Coronary artery (tissue), 2 donors: ENCODE results near the gene FHAD1.
"Not testable (repeated sequence)": the region's sequence is repeated elsewhere in the genome, so short reads cannot be mapped to it uniquely, and the experiment has no call there.

Source experiments
- DNase-seq: peaks from one replicate; pipeline ENCODE4 v3.0.0-alpha.2; 2017; ENCODE audit warnings: low spot score
- H3K27ac ChIP-seq, 2 donors: fragments of 200-600 bp; sonication (generic); one replicate each; pipeline ENCODE4 v1.5.1; 2016 to 2019
- H3K4me3 ChIP-seq: fragments of 200-600 bp; sonication (generic); 2 replicates; pipeline ENCODE4 v1.5.1; 2016; ENCODE audit warnings: mild to moderate bottlenecking, moderate library complexity
- TF ChIP-seq, protein P1 (sequence below): fragments of 200-600 bp; sonication (generic); IDR thresholded peaks from one replicate; pipeline ENCODE4 v1.5.1; 2019; ENCODE audit warnings: antibody characterized with exemption

The FHAD1 gene

DNA sequence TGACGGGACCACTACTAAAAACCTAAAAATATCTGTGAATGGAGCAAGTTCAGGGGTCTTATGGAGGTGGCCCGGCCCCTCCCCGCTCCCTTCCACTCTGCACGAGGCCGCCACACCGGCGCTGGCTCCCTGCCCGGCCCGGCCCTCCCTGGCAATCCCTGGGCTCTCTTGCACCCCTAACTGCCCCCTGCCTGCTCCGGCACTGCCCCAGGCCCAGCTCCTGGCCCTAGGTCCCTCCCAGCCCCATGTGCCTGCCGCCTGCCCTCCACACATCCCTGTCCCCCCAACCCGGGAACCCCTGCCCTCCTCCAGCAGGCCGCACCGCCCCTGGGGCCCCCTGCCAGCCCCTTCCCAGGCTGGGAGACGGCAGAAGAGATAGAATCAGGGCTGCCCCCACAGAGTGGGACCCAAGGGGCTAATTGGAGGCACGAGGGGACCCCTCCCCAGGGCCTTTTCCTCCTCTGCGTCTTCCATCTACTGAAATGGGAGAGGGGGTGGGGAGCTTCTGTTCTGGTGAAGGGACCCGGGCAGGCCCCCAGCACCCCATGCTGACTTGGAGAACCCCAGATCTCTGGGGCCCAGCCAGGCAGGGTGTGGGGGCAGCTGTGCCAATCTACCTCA, 181.9 kb downstream of the FHAD1 start:
- TF ChIP-seq, protein P1, sequence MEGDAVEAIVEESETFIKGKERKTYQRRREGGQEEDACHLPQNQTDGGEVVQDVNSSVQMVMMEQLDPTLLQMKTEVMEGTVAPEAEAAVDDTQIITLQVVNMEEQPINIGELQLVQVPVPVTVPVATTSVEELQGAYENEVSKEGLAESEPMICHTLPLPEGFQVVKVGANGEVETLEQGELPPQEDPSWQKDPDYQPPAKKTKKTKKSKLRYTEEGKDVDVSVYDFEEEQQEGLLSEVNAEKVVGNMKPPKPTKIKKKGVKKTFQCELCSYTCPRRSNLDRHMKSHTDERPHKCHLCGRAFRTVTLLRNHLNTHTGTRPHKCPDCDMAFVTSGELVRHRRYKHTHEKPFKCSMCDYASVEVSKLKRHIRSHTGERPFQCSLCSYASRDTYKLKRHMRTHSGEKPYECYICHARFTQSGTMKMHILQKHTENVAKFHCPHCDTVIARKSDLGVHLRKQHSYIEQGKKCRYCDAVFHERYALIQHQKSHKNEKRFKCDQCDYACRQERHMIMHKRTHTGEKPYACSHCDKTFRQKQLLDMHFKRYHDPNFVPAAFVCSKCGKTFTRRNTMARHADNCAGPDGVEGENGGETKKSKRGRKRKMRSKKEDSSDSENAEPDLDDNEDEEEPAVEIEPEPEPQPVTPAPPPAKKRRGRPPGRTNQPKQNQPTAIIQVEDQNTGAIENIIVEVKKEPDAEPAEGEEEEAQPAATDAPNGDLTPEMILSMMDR = no peak
- no peak overlapping the region for H3K27ac ChIP-seq
- no peak overlapping the region for H3K4me3 ChIP-seq
- no peak for DNase-seq

DNA sequence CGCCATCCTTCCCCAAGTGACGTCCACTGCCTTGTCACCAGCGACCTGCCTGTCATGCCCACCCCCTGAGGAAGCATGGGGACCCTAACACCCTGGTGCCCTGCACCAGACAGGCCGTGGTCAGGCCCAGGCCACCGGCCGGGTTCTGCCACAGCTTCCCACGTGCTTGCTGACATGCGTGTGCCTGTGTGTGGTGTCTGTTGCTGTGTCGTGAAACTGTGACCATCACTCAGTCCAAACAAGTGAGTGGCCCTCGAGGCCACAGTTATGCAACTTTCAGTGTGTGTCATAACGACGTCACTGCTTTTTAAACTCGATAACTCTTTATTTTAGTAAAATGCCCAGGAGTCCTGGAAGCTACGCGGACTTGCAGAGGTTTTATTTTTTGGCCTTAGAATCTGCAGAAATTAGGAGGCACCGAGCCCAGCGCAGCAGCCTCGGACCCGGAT, 182.7 kb downstream of the FHAD1 start:
- H3K27ac ChIP-seq = no peak overlapping the region

DNA sequence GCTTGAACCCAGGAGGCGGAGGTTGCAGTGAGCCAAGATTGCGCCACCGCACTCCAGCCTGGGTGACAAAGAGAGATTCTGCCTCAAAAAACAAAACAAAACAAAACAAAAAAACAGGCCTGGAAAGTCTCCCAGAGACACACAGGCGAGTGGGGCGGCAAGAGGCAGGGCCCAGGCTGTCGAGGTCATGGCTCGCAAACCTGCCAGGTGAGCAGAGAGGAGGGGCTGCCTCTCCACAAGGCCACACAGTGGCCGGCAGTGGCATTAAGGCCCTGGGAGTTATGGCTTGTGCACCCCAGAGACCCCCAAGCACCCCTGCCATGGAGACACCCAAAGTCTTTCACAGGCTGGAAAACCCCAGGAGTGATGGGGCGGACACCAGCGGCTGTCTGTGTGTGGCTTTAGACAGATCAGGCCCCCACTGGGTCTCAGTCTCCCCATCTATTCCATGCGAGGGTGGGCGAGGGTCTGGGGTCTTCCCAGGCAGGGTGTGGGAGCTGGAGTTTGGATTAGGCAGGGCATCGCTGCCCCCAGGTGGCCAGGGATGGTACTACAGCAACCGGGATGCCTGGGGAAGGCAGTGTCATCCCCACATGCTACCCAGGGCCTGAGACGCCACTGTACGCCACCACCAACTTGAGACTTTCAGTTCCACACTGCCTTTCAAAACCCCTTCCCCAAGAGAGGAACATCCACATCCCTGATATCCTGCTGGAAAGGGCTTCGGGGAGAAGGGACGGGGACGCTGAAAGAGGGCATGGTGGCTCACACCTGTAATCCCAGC, 184.0 kb downstream of the FHAD1 start:
- no peak for DNase-seq
- TF ChIP-seq, protein P1 = peak; percentile 98
- H3K4me3 ChIP-seq = no peak overlapping the region
- H3K27ac ChIP-seq = no peak overlapping the region

More for the DNA sequence above, 182.7 kb downstream of the FHAD1 start:
- DNase-seq = no peak
- H3K4me3 ChIP-seq = no peak overlapping the region
- TF ChIP-seq, protein P1 = no peak

DNA sequence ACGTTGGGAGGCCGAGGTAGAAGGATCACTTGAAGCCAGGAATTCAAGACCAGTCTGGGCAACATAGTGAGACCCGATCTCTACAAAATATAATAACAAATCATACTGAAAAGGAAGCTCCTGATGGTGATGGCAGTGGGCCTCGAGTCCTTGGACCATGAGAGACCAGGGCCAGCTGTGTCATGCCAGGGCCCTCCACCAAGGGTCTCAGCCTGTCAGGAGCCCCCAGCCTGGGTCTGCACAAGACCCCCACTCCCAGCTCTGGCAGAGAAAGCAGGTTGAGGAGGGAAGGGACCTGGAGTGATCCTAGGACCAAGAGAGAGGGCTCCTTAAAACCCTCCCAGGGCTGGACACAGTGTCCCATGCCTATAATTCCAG, 184.5 kb downstream of the FHAD1 start:
- Histone ChIP-seq H3K27ac (no peak overlapping the region), H3K4me3 (no peak overlapping the region)
- no peak for DNase-seq
- TF ChIP-seq, protein P1 = no peak

DNA sequence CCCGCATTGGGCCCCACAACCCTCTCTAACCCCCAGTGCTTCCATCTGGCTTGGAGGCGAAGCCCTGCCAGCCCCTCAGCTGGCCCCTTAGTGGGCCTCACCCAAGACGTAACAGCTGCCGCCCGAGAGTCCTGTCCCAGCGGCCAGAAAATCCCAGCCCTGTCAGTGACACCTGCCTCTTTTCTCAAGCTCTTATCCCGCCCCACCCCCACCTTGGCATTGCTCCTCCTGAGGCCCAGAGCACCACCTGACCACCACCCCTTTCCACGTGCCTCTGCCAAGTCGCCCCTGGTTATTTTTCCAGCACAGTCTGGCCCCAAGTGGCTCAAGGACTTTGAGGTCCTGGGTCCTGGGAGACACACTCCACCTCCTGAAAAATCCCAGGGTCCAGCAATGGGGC, 185.3 kb downstream of the FHAD1 start:
- Histone ChIP-seq H3K27ac (no peak overlapping the region), H3K4me3 (no peak overlapping the region)
- TF ChIP-seq, protein P1 = no peak
- DNase-seq = no peak

DNA sequence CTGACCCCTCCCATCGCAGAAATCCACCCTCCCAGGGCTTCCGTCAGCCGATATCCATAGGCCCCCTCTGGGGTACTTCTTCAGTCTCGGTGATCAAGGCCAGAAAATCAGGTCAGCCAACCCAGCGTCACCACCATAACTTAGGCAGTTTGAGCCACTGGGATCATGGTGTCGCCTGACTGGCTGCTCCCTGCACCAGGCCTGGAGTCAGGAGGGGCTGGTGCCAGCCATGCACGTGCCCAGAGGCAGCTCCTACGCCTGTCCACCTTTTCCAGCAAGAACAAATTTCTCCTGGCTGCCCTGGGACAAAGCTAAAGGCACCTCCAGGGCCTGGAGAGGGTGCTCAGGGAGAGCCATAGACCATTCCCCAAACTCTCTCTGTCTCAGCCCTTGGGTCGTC, 186.4 kb downstream of the FHAD1 start:
- TF ChIP-seq, protein P1 = no peak
- DNase-seq = no peak
- Histone ChIP-seq H3K4me3 (no peak overlapping the region), H3K27ac (no peak overlapping the region)

DNA sequence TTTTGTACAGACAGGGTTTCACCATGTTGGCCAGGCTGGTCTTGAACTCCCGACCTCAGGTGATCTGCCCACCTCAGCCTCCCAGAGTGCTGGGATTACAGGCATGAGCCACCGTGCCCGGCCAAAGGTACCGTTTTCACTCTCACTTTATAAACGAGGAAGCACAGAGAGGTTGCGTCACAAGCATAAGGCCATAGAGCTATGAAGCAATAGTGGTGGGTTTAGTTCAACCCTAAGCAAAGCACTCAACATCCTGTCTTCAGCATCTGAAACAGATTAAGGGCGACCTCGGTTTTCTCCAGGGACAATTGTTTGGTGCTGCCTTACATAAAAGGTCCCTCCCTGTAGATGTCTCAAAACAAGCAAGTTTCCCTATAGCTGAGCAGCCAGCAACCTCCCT, 187.7 kb downstream of the FHAD1 start:
- DNase-seq, H3K4me3 ChIP-seq, H3K27ac ChIP-seq: not testable (repeated sequence)
